K562 (cell line): ENCODE data around the gene MYH15.

Experiments used
- HDAC8 ChIP-seq: fragments of 450-650 bp; IDR thresholded peaks from 2 replicates; pipeline ENCODE4 v1.6.1; 2016; ENCODE audit warnings: mild to moderate bottlenecking, missing genetic modification characterization, moderate library complexity, missing compliant biosample characterization
- RAD21 ChIP-seq, 2 experiments: fragments of 250-450 bp in 1 of 2; fragments of 450-650 bp in 1 of 2; sonication (Bioruptor Pico) in 1 of 2; formaldehyde crosslinking in 1 of 2; IDR thresholded peaks in 1 of 2; conservative IDR thresholded peaks in 1 of 2; 2 replicates each; pipeline versions ENCODE4 v1.4.0 to v1.8.0; 2020 to 2022; ENCODE audit warnings: mild to moderate bottlenecking in 2 of 2, moderate library complexity in 1 of 2
- TCF7L2 ChIP-seq: fragments of 150-350 bp; IDR thresholded peaks from 2 replicates; pipeline ENCODE4 v1.6.1; 2016; ENCODE audit warnings: low read depth, mild to moderate bottlenecking, low read length, moderate library complexity
- TEAD2 ChIP-seq: fragments of 450-650 bp; IDR thresholded peaks from 2 replicates; pipeline ENCODE4 v1.6.1; 2016; ENCODE audit warnings: missing genetic modification characterization, control low read depth, missing compliant biosample characterization
- ZNF184 ChIP-seq: sonication (generic); formaldehyde crosslinking; IDR thresholded peaks from 2 replicates; pipeline ENCODE4 v1.5.0; 2020; ENCODE audit warnings: missing genetic modification reagents

- TF ChIP-seq RAD21 (CRISPR knock-in tag; conservative IDR thresholded peaks at IDR 0.05 in 1 of 2, IDR thresholded peaks at IDR 0.05 in 1 of 2) = no peak
- TF ChIP-seq TCF7L2 = no peak
- TF ChIP-seq ZNF184 (CRISPR knock-in tag) = no peak
- TF ChIP-seq HDAC8 = no peak
- TF ChIP-seq TEAD2 (tag) = no peak
These were observed 178.6 kb downstream of the MYH15 start for GRCh38 chr3:108331792-108332191.
